Psoas muscle (tissue), 8 donors: ENCODE measurements around the gene GPAM. TPM values are rescaled to one million over a fixed set of nuclear protein-coding genes. Genes with fewer than 3 reads are reported as not detected.

Experiments
- ATAC-seq, 4 donors: fragments of 200-7000 bp; cut with Tn5 transposase; one replicate each; pipeline ENCODE4 v1.9.1; 2020; ENCODE audit warnings: moderate library complexity in 3 of 4, mild to moderate bottlenecking in 2 of 4
- DNase-seq, 2 donors: peaks; one replicate each; pipeline ENCODE4 v3.0.0-alpha.2; 2020
- H3K27ac ChIP-seq: fragments of 200-600 bp; one replicate; pipeline ENCODE4 v1.8.0; 2022
- H3K27me3 ChIP-seq, 3 donors: fragments of 200-600 bp in 1 of 3; one replicate each; pipeline versions ENCODE4 v1.6.1 to v1.8.0; 2013 to 2022; ENCODE audit warnings: low read length in 2 of 3, mild to moderate bottlenecking in 2 of 3, moderate library complexity in 1 of 3; ENCODE audit not compliant: insufficient read depth in 3 of 3
- H3K36me3 ChIP-seq, 2 donors: fragments of 200-600 bp in 1 of 2; one replicate each; pipeline versions ENCODE4 v1.6.1 to v1.8.0; 2013 to 2022; ENCODE audit warnings: low read depth in 1 of 2, mild to moderate bottlenecking in 1 of 2, moderate library complexity in 1 of 2; ENCODE audit not compliant: insufficient read depth in 1 of 2
- H3K4me1 ChIP-seq: fragments of 200-600 bp; one replicate; pipeline ENCODE4 v1.8.0; 2022
- H3K4me3 ChIP-seq: fragments of 200-600 bp; one replicate; pipeline ENCODE4 v1.8.0; 2022; ENCODE audit warnings: mild to moderate bottlenecking
- H3K9me3 ChIP-seq: fragments of 200-600 bp; one replicate; pipeline ENCODE4 v1.8.0; 2022
- WGBS, 3 donors: extraction: QIAGEN DNeasy Blood & Tissue Kit; methylation state at CpG; one replicate each; pipeline versions ENCODE4 v1.1.6 to v1.1.7; 2013; 5-methylcytosine and 5-hydroxymethylcytosine counted together
- intact Hi-C, 2 donors: fragments of 100-400 bp; cut with DNase I; formaldehyde crosslinking; loops; one replicate each; pipeline versions ENCODE4 v1.11.0 to v1.14.2; 2022
- polyA plus RNA-seq, 3 donors: library from polyadenylated mRNA; stranded (reverse); fragments of 200-250 nt; gene quantifications; one replicate each; pipeline ENCODE4 v1.2.3, GENCODE V29; 2013
- total RNA-seq, 4 donors: library from RNA; stranded (reverse); fragmentation: NEBNext Ultra II Directional in 2 of 4; extraction: Animal tissue kit (Norgen Biotek cat#: 25700) in 2 of 4; gene quantifications; one replicate each; pipeline versions ENCODE4 v1.2.1 to v1.2.4, GENCODE V29; 2021 to 2023
- TF ChIP-seq, protein P1 (sequence below): fragments of 200-600 bp; IDR thresholded peaks from one replicate; pipeline ENCODE4 v1.8.0; 2022; ENCODE audit warnings: antibody characterized with exemption
- donor health status: healthy with polysubstance abuse.
- donor health status: DM: no; HTN: no; CAD: no; lungs with moderate emphysema.
- donor health status: Bipolar disorder and iron deficiency.
- donor health status: healthy.
- donor health status: DM: yes; HTN: yes; CAD: no.
- donor health status: DM: no; HTN: no; CAD: no.
- donor health status: DM: no; HTN: no; CAD: no.
- donor health status: DM: yes; HTN: yes; CAD: no.

GPAM gene
- total and polyA plus RNA-seq, 7 donors, result 3.2 to 20.1 (median 11.9) TPM

DNA sequence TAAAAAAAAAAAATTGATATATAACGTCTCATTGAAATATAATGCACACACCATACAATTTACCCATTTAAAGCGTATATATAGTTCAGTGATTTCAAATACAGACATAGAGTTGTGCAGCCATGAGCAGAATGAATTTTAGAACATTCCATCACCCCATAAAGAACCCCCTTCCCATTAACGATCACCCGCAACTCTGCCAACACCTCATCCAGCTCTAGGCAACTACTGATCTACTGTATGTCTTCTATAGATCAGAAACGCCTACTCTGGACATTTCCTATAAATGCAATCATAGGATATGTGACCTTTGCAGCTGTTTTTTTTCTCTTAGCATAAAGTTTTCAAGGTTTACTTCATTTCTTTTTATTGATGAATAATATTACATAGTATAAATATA lies 33.4 kb upstream of the GPAM start:
- Histone ChIP-seq H3K4me3 (no peak overlapping the region), H3K27me3 (no peaks in the 10 kb centered on the region), H3K27ac (no peak overlapping the region), H3K9me3 (no peaks in the 10 kb centered on the region), H3K4me1 (no peaks in the 10 kb centered on the region), H3K36me3 (no peaks in the 10 kb centered on the region)
- DNase-seq (no peak), ATAC-seq (no peak)
- TF ChIP-seq, protein P1, sequence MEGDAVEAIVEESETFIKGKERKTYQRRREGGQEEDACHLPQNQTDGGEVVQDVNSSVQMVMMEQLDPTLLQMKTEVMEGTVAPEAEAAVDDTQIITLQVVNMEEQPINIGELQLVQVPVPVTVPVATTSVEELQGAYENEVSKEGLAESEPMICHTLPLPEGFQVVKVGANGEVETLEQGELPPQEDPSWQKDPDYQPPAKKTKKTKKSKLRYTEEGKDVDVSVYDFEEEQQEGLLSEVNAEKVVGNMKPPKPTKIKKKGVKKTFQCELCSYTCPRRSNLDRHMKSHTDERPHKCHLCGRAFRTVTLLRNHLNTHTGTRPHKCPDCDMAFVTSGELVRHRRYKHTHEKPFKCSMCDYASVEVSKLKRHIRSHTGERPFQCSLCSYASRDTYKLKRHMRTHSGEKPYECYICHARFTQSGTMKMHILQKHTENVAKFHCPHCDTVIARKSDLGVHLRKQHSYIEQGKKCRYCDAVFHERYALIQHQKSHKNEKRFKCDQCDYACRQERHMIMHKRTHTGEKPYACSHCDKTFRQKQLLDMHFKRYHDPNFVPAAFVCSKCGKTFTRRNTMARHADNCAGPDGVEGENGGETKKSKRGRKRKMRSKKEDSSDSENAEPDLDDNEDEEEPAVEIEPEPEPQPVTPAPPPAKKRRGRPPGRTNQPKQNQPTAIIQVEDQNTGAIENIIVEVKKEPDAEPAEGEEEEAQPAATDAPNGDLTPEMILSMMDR, result no peak
- intact Hi-C loops, result no loop called here
- WGBS, 3 donors, result 89 to 92% (median 89%) methylated on average over 5 of the region's 5 CpGs

DNA sequence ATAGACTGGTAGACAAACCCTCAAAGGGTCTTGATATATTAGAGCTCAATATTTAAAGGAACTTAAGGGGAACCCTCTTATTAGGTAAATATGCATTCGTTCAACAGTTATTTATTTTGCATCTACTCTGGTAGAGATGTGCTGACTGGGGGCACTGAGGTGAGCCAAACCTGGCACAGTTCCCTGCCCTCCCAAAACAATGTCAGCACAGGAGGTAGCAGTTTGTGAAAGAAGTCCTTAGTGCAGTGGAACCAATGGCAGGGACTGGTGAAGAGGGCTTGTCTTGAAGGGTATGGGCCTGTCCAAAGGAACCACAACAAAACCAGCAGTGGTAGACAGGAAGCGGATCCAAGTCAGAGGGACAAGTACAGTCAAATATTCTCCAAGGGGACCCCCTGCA lies 32.6 kb upstream of the GPAM start:
- Histone ChIP-seq H3K27ac (no peak overlapping the region), H3K27me3 (no peaks in the 10 kb centered on the region), H3K36me3 (no peaks in the 10 kb centered on the region), H3K4me1 (no peaks in the 10 kb centered on the region), H3K4me3 (no peak overlapping the region), H3K9me3 (no peaks in the 10 kb centered on the region)
- ATAC-seq, result no peak
- intact Hi-C loops, result no loop called here
- DNase-seq, result no peak
- 85 to 96% (median 87%) methylated on average over 2 of the region's 2 CpGs for WGBS, 3 donors
- TF ChIP-seq, protein P1, result no peak

GRCh38 chr10:112215342-112215774 lies 31.8 kb upstream of the GPAM start:
- Histone ChIP-seq H3K9me3 (no peaks in the 10 kb centered on the region), H3K27me3 (no peaks in the 10 kb centered on the region), H3K4me1 (no peaks in the 10 kb centered on the region), H3K4me3 (no peak overlapping the region), H3K27ac (no peak overlapping the region), H3K36me3 (no peaks in the 10 kb centered on the region)
- ATAC-seq, result no peak
- TF ChIP-seq, protein P1, result no peak
- 75 to 80% (median 77%) methylated on average over 8 of the region's 8 CpGs for WGBS, 3 donors
- DNase-seq, result peak in 1 of 2 donors; percentile 18
- intact Hi-C loops, result no loop called here

- no peak overlapping the region for H3K27ac ChIP-seq
- H3K9me3 ChIP-seq, result no peaks in the 10 kb centered on the region
- 65 to 72% (median 71%) methylated on average over 8 of the region's 8 CpGs for WGBS, 3 donors
- H3K27me3 ChIP-seq, result no peaks in the 10 kb centered on the region
- H3K4me3 ChIP-seq, result no peak overlapping the region
- intact Hi-C loops, result no loop called here
- no peak for ATAC-seq
- no peaks in the 10 kb centered on the region for H3K4me1 ChIP-seq
- H3K36me3 ChIP-seq, result no peaks in the 10 kb centered on the region
- no peak for DNase-seq
- TF ChIP-seq, protein P1, result no peak
Observed at GRCh38 chr10:112214298-112214926, 30.8 kb upstream of the GPAM start.

DNA sequence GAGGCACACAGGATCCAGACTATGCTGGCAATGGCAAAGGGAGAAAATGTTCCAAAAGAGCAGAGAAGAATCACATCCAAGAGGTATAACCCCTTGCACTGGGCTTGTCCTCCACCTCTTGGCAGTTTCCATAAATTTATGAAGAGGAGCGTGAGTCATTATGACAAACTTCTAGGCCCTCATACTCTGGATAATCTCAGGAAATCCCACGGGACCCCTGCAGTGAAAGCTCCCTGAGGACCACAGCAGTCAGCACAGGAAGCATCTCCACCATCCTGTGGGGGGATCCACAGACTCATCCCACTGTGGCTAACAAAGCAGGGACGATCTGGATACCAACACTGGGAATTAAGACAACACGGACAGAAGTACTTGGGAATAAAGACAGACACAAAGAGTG lies 30.3 kb upstream of the GPAM start:
- TF ChIP-seq, protein P1, result no peak
- no peak for ATAC-seq
- no peak overlapping the region for H3K4me3 ChIP-seq
- H3K4me1 ChIP-seq, result no peaks in the 10 kb centered on the region
- no peak overlapping the region for H3K27ac ChIP-seq
- DNase-seq, result no peak
- H3K9me3 ChIP-seq, result no peaks in the 10 kb centered on the region
- H3K27me3 ChIP-seq, result no peaks in the 10 kb centered on the region
- WGBS, 3 donors, result 64 to 65% (median 64%) methylated on average over 4 of the region's 4 CpGs
- no peaks in the 10 kb centered on the region for H3K36me3 ChIP-seq
- intact Hi-C loops, result no loop called here
